GM10266 (cell line): Measurements from ENCODE around the gene ATPAF1.

Experiments
- DNase-seq: peaks from one replicate; pipeline ENCODE4 v3.0.0; 2012; ENCODE audit errors: extremely low spot score
- TF ChIP-seq, protein P1 (sequence below): IDR thresholded peaks from 2 replicates; pipeline ENCODE4 v1.5.1; 2012; ENCODE audit warnings: mild to moderate bottlenecking, low read depth; ENCODE audit not compliant: control insufficient read depth, insufficient read depth; ENCODE audit errors: missing control alignments

The ATPAF1 gene

GRCh38 chr1:46689356-46689755 lies 21.2 kb upstream of the ATPAF1 start:
- DNase-seq, result no peak
- TF ChIP-seq, protein P1, sequence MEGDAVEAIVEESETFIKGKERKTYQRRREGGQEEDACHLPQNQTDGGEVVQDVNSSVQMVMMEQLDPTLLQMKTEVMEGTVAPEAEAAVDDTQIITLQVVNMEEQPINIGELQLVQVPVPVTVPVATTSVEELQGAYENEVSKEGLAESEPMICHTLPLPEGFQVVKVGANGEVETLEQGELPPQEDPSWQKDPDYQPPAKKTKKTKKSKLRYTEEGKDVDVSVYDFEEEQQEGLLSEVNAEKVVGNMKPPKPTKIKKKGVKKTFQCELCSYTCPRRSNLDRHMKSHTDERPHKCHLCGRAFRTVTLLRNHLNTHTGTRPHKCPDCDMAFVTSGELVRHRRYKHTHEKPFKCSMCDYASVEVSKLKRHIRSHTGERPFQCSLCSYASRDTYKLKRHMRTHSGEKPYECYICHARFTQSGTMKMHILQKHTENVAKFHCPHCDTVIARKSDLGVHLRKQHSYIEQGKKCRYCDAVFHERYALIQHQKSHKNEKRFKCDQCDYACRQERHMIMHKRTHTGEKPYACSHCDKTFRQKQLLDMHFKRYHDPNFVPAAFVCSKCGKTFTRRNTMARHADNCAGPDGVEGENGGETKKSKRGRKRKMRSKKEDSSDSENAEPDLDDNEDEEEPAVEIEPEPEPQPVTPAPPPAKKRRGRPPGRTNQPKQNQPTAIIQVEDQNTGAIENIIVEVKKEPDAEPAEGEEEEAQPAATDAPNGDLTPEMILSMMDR, result no peak

- no peak for DNase-seq
- TF ChIP-seq, protein P1, result no peak
These were observed 19.9 kb upstream of the ATPAF1 start for GRCh38 chr1:46687921-46688509.

- no peak for DNase-seq
- TF ChIP-seq, protein P1, result no peak
These were observed 19.0 kb upstream of the ATPAF1 start for GRCh38 chr1:46687093-46687659.

- TF ChIP-seq, protein P1, result no peak
- DNase-seq, result no peak
These were observed 18.1 kb upstream of the ATPAF1 start for GRCh38 chr1:46686255-46686654.

GRCh38 chr1:46684670-46685069 lies 16.5 kb upstream of the ATPAF1 start:
- TF ChIP-seq, protein P1, result no peak
- no peak for DNase-seq

GRCh38 chr1:46682064-46682463 lies 13.9 kb upstream of the ATPAF1 start:
- DNase-seq, result no peak
- TF ChIP-seq, protein P1, result no peak

GRCh38 chr1:46681333-46682034 lies 13.3 kb upstream of the ATPAF1 start:
- no peak for DNase-seq

More at GRCh38 chr1:46681333-46682034, 13.3 kb upstream of the ATPAF1 start:
- TF ChIP-seq, protein P1, result no peak
